ENCODE results near the gene RING1. TPM values are rescaled to one million over a fixed set of nuclear protein-coding genes. Genes with fewer than 3 reads are reported as not detected.

Gene RING1
- polyA plus RNA-seq, 1 of the 3 experiments (the other 2 are of a cell fraction), result 61.3 TPM

DNA sequence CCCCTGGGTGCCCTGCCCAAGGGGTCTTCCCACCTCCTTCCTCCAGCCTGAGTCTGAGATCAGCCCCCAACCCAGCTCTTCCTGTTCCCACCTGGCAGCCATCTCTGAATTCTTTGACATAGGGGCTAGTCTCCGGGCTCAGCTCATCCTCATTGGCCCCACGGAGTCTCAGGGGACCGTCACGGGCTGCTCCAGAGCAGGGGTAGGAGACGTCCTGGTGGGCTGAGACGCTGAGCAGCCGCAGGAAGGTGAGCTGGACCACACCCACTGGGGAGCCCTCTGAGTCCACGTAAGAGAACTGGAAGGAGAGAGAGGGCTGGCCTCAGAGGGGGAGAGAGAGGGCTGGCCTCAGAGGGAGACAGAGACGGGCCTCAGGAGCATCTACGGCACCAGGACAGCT is 44.1 kb upstream of the RING1 start (continued):
- TF ChIP-seq, protein P1, sequence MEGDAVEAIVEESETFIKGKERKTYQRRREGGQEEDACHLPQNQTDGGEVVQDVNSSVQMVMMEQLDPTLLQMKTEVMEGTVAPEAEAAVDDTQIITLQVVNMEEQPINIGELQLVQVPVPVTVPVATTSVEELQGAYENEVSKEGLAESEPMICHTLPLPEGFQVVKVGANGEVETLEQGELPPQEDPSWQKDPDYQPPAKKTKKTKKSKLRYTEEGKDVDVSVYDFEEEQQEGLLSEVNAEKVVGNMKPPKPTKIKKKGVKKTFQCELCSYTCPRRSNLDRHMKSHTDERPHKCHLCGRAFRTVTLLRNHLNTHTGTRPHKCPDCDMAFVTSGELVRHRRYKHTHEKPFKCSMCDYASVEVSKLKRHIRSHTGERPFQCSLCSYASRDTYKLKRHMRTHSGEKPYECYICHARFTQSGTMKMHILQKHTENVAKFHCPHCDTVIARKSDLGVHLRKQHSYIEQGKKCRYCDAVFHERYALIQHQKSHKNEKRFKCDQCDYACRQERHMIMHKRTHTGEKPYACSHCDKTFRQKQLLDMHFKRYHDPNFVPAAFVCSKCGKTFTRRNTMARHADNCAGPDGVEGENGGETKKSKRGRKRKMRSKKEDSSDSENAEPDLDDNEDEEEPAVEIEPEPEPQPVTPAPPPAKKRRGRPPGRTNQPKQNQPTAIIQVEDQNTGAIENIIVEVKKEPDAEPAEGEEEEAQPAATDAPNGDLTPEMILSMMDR (IDR thresholded peaks at IDR 0.05), result no peak
- TF ChIP-seq YY1 (IDR thresholded peaks at IDR 0.05; ENCODE audit: low read depth), result no peak

DNA sequence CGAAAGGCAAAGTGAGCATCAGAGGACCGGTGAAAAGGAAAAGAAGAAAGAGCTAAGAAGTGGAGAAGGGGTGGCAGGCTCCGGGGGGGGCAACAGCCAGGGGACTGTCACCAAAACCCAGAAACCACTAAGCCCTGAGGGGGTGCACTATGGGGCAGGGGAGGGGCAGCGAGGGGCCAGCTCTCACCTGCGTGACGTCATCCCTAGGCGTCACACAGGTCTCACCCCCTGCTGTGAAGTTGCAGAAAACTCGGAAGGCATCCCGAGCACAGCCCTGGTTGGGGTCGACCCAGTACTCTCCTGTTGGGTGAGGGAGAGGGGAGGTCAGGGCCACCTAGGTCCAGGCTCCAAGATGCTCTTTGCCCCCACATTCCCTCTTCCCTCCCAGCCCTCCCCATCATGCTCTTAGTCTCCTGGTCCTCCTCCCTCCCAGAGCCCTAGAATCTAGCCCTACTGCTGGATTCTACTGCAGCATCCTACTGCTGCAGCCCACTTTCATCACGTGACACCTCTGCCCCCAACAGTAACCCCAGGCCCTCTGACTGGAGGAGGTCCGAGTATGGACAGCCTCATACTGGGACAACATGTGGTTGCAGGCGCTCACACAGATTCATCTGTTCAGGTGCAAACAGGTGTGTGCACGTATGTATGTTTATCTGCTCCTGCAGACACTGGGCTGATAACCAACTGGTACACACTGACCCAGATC is 43.5 kb upstream of the RING1 start:
- 44% methylated on average over 9 of the region's 14 CpGs for WGBS (ENCODE audit: low lambda C conversion rate)
- no peaks in the 10 kb centered on the region for H3K36me3 ChIP-seq (replicated peaks in 1 of 2; ENCODE audit: control insufficient read depth in 1 of 2, insufficient read depth in 2 of 2, low read length in 1 of 2)
- H3K9me2 ChIP-seq, result no peaks in the 10 kb centered on the region
- POLR2A ChIA-PET, result no interaction called here
- TF ChIP-seq, protein P2, sequence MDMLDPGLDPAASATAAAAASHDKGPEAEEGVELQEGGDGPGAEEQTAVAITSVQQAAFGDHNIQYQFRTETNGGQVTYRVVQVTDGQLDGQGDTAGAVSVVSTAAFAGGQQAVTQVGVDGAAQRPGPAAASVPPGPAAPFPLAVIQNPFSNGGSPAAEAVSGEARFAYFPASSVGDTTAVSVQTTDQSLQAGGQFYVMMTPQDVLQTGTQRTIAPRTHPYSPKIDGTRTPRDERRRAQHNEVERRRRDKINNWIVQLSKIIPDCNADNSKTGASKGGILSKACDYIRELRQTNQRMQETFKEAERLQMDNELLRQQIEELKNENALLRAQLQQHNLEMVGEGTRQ (IDR thresholded peaks at IDR 0.05; ENCODE audit: borderline replicate concordance, low read depth, low read length), result no peak
- TF ChIP-seq RAD21 (IDR thresholded peaks at IDR 0.05; ENCODE audit: low read length) (no peak), FOSL2 (IDR thresholded peaks at IDR 0.05; ENCODE audit: borderline replicate concordance, low read depth) (no peak), TCF12 (IDR thresholded peaks at IDR 0.05) (no peak), EZH2phosphoT487 (IDR thresholded peaks at IDR 0.05; ENCODE audit: borderline replicate concordance, low read depth) (no peak), TEAD4 (IDR thresholded peaks at IDR 0.05; ENCODE audit: borderline replicate concordance, insufficient read depth) (no peak)
- TF ChIP-seq, protein P3, sequence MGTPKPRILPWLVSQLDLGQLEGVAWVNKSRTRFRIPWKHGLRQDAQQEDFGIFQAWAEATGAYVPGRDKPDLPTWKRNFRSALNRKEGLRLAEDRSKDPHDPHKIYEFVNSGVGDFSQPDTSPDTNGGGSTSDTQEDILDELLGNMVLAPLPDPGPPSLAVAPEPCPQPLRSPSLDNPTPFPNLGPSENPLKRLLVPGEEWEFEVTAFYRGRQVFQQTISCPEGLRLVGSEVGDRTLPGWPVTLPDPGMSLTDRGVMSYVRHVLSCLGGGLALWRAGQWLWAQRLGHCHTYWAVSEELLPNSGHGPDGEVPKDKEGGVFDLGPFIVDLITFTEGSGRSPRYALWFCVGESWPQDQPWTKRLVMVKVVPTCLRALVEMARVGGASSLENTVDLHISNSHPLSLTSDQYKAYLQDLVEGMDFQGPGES (IDR thresholded peaks at IDR 0.05; ENCODE audit: low read depth, low read length), result no peak
- peaks cover 0 to 7% of the 10 kb centered on the region in 2 experiments; a peak in 1 of 4 replicates for H3K4me1 ChIP-seq (ENCODE audit: control insufficient read depth in 1 of 2, insufficient read depth in 2 of 2, low read depth in 1 of 2, low read length in 1 of 2)
- H3K27me3 ChIP-seq (ENCODE audit: insufficient read depth), result no peaks in the 10 kb centered on the region
- DNase-seq, result no peak
- CTCF ChIA-PET, result interaction anchor here (1.1 to 4.1 kb wide), 4 partner anchors 9 to 84 kb away, joined by 3 to 34 read pairs (median 6); no protein-coding TSS in a partner anchor
- H3K4me3 ChIP-seq (ENCODE audit: low read depth in 2 of 2, low read length in 1 of 2), result no peak overlapping the region
- no peaks in the 10 kb centered on the region for H4K20me1 ChIP-seq (ENCODE audit: insufficient read depth)
- no peaks in the 10 kb centered on the region for H3F3A ChIP-seq (replicated peaks; ENCODE audit: insufficient read depth)
- no peaks in the 10 kb centered on the region for H3K9me3 ChIP-seq
- H3K27ac ChIP-seq (ENCODE audit: low read depth in 2 of 2, low read length in 1 of 2), result no peak overlapping the region
- no peak overlapping the region for H3K4me2 ChIP-seq
- H2AFZ ChIP-seq (ENCODE audit: low read depth), result no peak overlapping the region
- no peak overlapping the region for H3K9ac ChIP-seq
- H3K79me2 ChIP-seq (ENCODE audit: insufficient read depth), result no peaks in the 10 kb centered on the region

Data from SK-N-SH (cell line).